ENCODE data around the gene ADAMTS8.

Gene ADAMTS8

DNA sequence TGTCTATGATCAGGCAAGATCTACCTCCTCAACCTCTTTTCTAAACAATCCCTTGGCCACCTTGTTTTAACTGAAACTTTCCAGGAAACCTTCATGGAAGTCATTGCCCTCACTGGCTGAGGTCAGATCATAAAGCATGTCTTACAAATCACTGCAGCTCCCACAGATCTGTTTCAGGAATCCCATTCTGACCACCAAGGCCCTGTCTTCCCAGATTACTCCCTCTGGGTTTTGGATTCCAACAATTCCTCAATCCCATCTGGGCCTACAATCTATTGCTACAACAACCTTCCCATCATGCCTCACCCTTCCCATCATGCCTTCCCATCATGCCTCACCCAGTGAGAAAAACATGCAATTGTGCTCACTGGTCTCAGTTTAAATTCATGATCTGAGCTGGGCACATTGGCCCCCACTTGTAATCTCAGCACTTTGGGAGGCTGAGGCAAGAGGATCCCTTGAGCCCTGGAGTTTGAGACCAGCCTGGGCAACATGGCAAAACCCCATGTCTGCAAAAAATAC is 35.9 kb upstream of the ADAMTS8 start:
- Histone ChIP-seq H3K4me3 (no peak overlapping the region), H3K9ac (ENCODE audit: insufficient read length) (no peak overlapping the region), H3K36me3 (ENCODE audit: insufficient read depth, low read length) (no peaks in the 10 kb centered on the region), H3K9me3 (ENCODE audit: low read depth, low read length) (no peaks in the 10 kb centered on the region), H3K27ac (no peak overlapping the region)
- no peak for TF ChIP-seq POLR2AphosphoS5 (IDR thresholded peaks at IDR 0.05; ENCODE audit: borderline replicate concordance, low read depth, low read length)
- no peak for TF ChIP-seq EZH2 (IDR thresholded peaks at IDR 0.05)
- TF ChIP-seq FOXP2 (optimal IDR thresholded peaks at IDR 0.05; ENCODE audit: control extremely low read depth, extremely low read length, insufficient read depth), result no peak
- no peak for DNase-seq (ENCODE audit: low read depth, low spot score)

DNA sequence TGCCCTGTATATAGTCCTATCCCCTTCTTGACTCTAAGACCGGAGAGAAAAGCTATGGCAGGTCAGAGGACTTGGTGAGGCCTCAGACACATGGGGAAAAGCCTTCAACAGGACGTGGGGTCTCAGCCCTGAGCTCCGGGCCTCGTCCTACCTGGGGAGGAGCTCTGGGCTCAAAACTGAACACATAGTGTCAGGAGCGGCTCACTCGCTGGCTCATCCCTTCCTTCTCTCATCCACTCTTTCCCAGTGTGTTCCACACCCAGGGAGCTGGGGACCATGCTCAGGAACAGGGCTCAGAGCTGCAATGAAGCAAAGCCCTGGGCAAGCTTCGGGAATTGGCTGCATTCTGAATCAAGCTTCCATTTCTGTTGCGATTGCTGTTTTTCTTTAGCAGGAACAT is 34.5 kb upstream of the ADAMTS8 start:
- H3K27ac ChIP-seq, result no peak overlapping the region
- no peak overlapping the region for H3K4me3 ChIP-seq
- H3K9me3 ChIP-seq (ENCODE audit: low read depth, low read length), result no peaks in the 10 kb centered on the region
- no peaks in the 10 kb centered on the region for H3K36me3 ChIP-seq (ENCODE audit: insufficient read depth, low read length)
- H3K9ac ChIP-seq (ENCODE audit: insufficient read length), result no peak overlapping the region
- no peak for DNase-seq (ENCODE audit: low read depth, low spot score)
- TF ChIP-seq FOXP2 (optimal IDR thresholded peaks at IDR 0.05; ENCODE audit: control extremely low read depth, extremely low read length, insufficient read depth) (no peak), EZH2 (IDR thresholded peaks at IDR 0.05) (no peak), POLR2AphosphoS5 (IDR thresholded peaks at IDR 0.05; ENCODE audit: borderline replicate concordance, low read depth, low read length) (no peak)

DNA sequence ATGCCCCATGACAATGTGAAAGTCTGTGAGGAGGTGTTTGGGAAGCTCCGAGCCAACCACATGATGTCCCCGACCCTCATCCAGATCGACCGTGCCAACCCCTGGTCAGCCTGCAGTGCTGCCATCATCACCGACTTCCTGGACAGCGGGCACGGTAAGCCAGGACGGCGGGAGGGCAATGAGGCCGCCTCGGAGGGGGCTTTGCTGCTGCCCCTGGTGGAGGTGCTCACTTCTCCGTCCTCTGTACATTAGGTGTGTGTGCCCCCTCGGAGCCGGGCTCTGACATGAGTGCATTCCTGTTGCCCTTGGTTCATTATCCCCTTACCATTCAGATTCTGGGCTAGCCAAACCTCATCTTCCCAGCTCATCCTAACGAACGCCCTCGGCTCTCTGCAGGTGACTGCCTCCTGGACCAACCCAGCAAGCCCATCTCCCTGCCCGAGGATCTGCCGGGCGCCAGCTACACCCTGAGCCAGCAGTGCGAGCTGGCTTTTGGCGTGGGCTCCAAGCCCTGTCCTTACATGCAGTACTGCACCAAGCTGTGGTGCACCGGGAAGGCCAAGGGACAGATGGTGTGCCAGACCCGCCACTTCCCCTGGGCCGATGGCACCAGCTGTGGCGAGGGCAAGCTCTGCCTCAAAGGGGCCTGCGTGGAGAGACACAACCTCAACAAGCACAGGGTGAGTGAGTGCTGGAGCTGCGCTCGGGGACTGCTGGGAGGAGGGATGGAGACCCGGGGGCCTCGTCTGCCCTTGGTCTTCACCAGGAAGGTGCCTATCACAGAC is 33.9 kb upstream of the ADAMTS8 start:
- no peak for DNase-seq (ENCODE audit: low read depth, low spot score)
- TF ChIP-seq POLR2AphosphoS5 (IDR thresholded peaks at IDR 0.05; ENCODE audit: borderline replicate concordance, low read depth, low read length), result no peak
- Histone ChIP-seq H3K27ac (no peak overlapping the region), H3K9me3 (ENCODE audit: low read depth, low read length) (no peaks in the 10 kb centered on the region), H3K9ac (ENCODE audit: insufficient read length) (no peak overlapping the region), H3K36me3 (ENCODE audit: insufficient read depth, low read length) (no peaks in the 10 kb centered on the region), H3K4me3 (no peak overlapping the region)

DNA sequence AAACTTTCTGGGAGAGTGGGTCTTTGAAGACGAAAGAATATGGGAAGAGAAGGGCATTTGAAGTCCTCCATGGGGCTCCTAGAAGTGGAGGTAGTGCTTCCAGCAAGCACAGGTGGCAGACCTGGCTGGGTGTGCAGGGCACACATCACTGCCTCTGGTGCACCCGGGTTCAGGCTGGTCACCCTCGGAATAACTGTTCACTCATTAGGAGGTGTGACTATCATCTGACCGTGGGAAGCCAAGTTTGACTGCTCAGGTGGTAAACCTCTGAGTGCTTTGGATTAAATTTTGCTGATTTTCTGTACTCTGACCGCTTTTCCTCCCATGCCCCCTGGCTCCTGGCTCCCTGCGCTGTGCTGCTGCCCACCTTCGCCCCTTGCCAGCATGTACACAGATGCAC is 31.1 kb upstream of the ADAMTS8 start:
- no peak for DNase-seq (ENCODE audit: low read depth, low spot score)
- no peak overlapping the region for H3K4me3 ChIP-seq
- H3K27ac ChIP-seq, result no peak overlapping the region
- no peak overlapping the region for H3K9ac ChIP-seq (ENCODE audit: insufficient read length)
- no peak for TF ChIP-seq FOXP2 (optimal IDR thresholded peaks at IDR 0.05; ENCODE audit: control extremely low read depth, extremely low read length, insufficient read depth)
- TF ChIP-seq POLR2AphosphoS5 (IDR thresholded peaks at IDR 0.05; ENCODE audit: borderline replicate concordance, low read depth, low read length), result no peak
- TF ChIP-seq EZH2 (IDR thresholded peaks at IDR 0.05), result no peak
- no peaks in the 10 kb centered on the region for H3K36me3 ChIP-seq (ENCODE audit: insufficient read depth, low read length)
- H3K9me3 ChIP-seq (ENCODE audit: low read depth, low read length), result no peaks in the 10 kb centered on the region

- Histone ChIP-seq H3K27ac (no peak overlapping the region), H3K9me3 (ENCODE audit: low read depth, low read length) (no peaks in the 10 kb centered on the region), H3K36me3 (ENCODE audit: insufficient read depth, low read length) (no peaks in the 10 kb centered on the region), H3K9ac (ENCODE audit: insufficient read length) (no peak overlapping the region), H3K4me3 (no peak overlapping the region)
- DNase-seq (ENCODE audit: low read depth, low spot score), result no peak
- TF ChIP-seq POLR2AphosphoS5 (IDR thresholded peaks at IDR 0.05; ENCODE audit: borderline replicate concordance, low read depth, low read length) (no peak), FOXP2 (optimal IDR thresholded peaks at IDR 0.05; ENCODE audit: control extremely low read depth, extremely low read length, insufficient read depth) (no peak), EZH2 (IDR thresholded peaks at IDR 0.05) (no peak)
Measured at GRCh38 chr11:130458410-130458729, 30.0 kb upstream of the ADAMTS8 start.

DNA sequence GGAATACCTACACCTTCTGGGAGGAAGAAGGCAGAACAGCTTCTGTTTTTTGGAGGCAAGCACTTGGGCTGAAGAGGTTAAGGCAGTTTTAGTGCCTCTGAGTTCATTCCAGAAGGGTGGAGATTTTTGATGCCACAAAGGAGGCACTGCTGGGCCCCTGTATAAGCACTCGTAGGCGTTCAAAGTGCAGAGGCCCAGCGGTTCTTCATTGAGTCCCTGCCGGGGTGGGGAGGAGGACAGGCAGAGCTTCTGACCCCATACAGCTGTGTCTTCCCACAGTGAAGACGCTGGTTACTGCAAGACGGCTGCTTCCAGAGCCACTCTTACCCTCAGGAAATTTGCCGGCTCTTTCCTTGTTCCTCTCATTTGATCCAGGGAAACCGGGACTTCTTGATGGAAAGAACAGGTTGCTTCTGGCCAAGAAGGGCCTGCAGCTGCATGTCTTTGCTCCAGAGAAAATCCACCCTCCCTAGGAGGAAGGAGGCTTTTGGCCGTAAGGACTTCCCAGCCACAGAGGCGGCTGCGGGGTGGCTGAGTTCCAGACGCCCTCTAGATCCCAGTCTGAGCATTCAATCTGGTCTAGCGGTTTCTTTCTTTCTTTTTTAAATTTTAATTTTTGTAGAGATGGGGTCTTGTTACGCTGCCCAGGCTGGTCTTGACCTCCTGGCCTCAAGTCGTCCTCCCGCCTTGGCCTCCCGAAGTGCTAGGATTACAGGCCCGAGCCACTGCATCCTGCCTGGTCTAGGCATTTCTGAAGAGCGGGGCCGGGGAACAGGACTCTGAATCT is 29.4 kb upstream of the ADAMTS8 start:
- TF ChIP-seq EZH2 (IDR thresholded peaks at IDR 0.05) (no peak), POLR2AphosphoS5 (IDR thresholded peaks at IDR 0.05; ENCODE audit: borderline replicate concordance, low read depth, low read length) (no peak), FOXP2 (optimal IDR thresholded peaks at IDR 0.05; ENCODE audit: control extremely low read depth, extremely low read length, insufficient read depth) (no peak)
- no peak for DNase-seq (ENCODE audit: low read depth, low spot score)
- H3K4me3 ChIP-seq, result no peak overlapping the region
- H3K9ac ChIP-seq (ENCODE audit: insufficient read length), result no peak overlapping the region
- H3K36me3 ChIP-seq (ENCODE audit: insufficient read depth, low read length), result no peaks in the 10 kb centered on the region
- H3K27ac ChIP-seq, result no peak overlapping the region
- no peaks in the 10 kb centered on the region for H3K9me3 ChIP-seq (ENCODE audit: low read depth, low read length)

GRCh38 chr11:130456286-130456685 is 27.9 kb upstream of the ADAMTS8 start:
- no peak for TF ChIP-seq POLR2AphosphoS5 (IDR thresholded peaks at IDR 0.05; ENCODE audit: borderline replicate concordance, low read depth, low read length)
- no peak for TF ChIP-seq EZH2 (IDR thresholded peaks at IDR 0.05)
- TF ChIP-seq FOXP2 (optimal IDR thresholded peaks at IDR 0.05; ENCODE audit: control extremely low read depth, extremely low read length, insufficient read depth), result no peak
- H3K27ac ChIP-seq, result no peak overlapping the region
- H3K4me3 ChIP-seq, result no peak overlapping the region
- H3K9ac ChIP-seq (ENCODE audit: insufficient read length), result no peak overlapping the region
- no peaks in the 10 kb centered on the region for H3K36me3 ChIP-seq (ENCODE audit: insufficient read depth, low read length)
- no peak for DNase-seq (ENCODE audit: low read depth, low spot score)
- H3K9me3 ChIP-seq (ENCODE audit: low read depth, low read length), result no peaks in the 10 kb centered on the region

GRCh38 chr11:130455483-130456127 is 27.2 kb upstream of the ADAMTS8 start:
- H3K36me3 ChIP-seq (ENCODE audit: insufficient read depth, low read length), result no peaks in the 10 kb centered on the region
- no peak for DNase-seq (ENCODE audit: low read depth, low spot score)
- TF ChIP-seq FOXP2 (optimal IDR thresholded peaks at IDR 0.05; ENCODE audit: control extremely low read depth, extremely low read length, insufficient read depth), result no peak
- TF ChIP-seq EZH2 (IDR thresholded peaks at IDR 0.05), result no peak
- no peak for TF ChIP-seq POLR2AphosphoS5 (IDR thresholded peaks at IDR 0.05; ENCODE audit: borderline replicate concordance, low read depth, low read length)
- no peak overlapping the region for H3K4me3 ChIP-seq
- no peak overlapping the region for H3K9ac ChIP-seq (ENCODE audit: insufficient read length)
- H3K27ac ChIP-seq, result no peak overlapping the region
- H3K9me3 ChIP-seq (ENCODE audit: low read depth, low read length), result no peaks in the 10 kb centered on the region
